IPS DF 4.7 (cell line): ENCODE data around the gene GUCY1A2.
"Not testable (repeated sequence)": the region's sequence is repeated elsewhere in the genome, so short reads cannot be mapped to it uniquely, and the experiment has no call there.

Experiments used
- DNase-seq: peaks from one replicate; pipeline ENCODE4 v3.0.0-alpha.2; 2013; ENCODE audit warnings: low spot score; ENCODE audit errors: extremely low read depth

Gene GUCY1A2

DNA sequence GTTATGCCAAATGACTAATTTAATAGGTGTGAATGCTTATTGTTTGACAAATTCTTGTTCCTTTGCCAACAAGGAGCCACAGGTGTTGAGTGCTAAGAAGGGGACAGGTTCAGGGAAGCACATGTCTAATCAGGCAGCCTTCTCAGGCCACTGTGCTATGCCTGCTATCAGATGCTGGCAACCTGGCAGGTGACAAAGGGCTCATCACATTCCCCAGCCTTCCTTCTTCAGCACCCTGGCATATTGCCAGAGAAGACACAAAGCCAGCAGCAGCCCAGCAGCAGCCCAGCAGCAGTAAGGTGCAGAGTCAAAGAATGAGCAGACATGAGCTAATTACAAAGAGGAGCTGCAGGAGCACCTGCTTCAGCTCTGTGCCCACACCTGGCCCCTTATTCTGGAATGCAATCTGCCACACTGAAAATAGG, 68.2 kb downstream of the GUCY1A2 start:
- DNase-seq: no peak

DNA sequence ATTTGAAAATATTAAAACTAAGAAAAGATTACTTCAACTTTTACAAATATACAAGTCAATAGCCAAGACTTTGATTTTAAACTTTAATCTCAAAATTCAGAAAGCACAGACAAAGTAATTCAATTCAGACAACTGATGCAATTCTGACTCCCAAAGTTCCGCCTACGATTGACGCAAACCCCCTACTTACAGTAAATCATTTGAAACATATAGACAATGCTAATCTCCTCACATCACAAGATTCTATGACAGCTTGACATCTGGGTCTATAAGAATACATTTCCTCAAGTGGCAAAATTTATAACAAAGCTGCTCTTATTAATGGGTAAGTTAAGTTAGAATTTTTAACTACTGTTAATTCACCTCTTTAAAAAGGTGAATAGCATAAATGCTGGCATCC, 75.2 kb downstream of the GUCY1A2 start:
- no peak for DNase-seq

DNA sequence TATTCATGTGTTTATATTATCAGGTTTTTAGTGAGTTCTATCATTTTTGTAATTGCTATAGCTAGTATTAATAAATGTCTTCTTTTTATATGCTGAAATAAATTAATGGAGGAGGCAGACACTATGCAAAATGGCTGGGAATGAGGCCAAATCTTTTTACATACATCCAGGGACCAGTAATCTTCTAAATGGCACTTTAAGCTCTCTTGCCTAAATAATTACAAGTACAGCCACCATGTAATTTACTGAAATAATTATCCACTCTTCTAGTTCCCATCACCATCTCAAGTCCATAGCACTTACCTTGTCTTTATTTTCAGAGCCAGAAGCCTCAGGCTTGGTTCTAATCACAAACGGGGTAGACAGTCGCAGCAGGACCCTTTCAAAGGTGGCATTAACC, 79.1 kb downstream of the GUCY1A2 start:
- DNase-seq: no peak

DNA sequence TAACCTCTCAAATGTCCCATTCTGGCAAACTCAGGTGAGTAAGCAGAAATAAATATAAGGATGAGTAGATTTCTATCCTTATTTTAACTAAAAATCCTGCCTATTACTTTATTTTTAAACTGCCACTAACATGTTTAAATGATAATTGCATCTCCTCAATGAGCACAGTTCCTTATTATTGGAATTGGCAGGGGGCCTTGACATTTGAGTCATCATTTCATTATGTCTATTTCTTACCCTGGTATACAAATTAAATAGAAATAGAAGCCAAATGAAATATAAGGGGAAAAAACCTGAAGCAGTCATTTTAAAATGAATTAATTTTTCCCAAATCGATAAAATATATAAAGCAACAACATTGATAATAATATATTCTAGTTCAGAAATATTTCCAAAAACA, 81.2 kb downstream of the GUCY1A2 start:
- no peak for DNase-seq

DNA sequence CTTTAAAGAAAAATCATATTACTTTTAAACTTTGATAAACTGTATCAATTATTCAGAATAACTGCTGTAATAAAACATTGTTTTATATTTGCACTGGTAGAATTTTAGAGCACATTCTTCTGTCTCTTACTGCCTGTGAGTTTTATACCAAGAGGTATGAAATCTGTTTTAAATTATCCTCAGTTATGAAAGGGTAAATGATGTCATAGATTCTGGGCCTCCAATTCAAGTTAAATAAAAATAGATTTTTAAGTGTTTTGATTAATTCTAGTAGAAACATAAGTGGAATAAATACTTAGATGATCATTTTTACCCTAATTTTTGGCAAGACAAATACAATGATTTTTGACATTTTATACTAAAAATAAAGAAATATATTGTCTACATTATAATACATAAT, 93.0 kb downstream of the GUCY1A2 start:
- no peak for DNase-seq

DNA sequence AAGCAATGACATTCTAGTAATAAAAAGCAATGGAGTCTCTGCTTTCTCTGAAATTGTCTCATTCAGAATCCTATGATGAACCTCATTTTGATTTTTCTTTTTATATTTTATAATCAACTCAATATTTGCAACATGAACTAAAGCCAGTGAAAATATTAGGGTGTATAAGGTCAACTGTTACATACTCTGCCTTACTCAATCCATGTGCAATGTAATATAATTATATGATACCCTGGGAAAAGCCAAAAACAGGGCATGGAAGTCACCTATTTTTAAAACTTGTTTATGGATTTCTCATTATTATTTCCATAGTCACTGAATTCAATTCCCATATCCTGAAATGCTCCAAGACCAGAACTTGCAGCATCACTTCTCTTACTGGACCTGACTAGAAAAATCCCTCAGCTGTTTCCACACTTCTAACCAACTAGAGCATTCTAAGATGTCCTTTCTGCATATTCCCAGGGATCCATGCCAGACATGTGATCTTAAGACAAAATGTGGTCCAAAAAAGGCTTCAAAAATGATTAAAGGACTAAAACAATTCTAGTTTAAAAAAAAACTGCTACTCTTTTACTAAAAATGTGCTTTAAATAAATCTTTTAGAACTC, 97.3 kb downstream of the GUCY1A2 start:
- DNase-seq: no peak

DNA sequence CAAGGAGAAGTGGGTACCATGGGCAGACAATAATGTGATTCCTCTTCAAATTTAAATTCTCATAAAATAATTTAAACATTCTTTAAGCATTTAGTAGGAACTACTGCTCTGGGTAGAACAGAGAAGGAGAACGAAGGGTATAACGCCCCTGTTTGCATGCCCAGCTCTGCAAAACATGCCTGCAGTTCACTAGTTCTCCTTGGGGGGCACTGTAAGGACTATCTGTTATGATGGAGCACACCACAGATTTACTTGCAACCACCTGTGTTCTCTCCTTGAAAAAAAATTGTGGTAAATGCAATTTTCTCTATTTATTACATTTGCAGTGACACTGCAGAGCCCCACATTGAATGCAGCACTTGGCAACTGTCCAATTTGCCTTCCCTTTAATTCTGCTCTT, 100.3 kb downstream of the GUCY1A2 start:
- DNase-seq: peak; percentile 11

DNA sequence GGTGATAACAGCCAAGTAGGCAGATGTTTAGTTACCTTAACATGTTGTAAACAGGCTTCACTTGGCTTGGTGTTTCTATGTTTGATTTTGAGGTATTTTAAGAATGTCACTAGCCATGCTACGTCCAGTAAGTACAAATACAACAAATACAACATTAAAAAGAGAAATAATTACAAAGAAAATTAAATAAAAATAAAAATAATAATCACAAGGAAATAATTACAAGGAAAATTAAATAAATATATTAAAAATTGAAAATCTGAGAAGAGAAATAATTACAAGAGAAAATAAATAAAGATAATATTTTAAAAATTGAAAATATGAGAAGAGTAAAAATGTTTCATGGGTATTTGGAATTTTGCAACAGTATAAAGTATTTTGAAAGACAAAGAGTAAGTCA, 103.9 kb downstream of the GUCY1A2 start:
- no peak for DNase-seq

DNA sequence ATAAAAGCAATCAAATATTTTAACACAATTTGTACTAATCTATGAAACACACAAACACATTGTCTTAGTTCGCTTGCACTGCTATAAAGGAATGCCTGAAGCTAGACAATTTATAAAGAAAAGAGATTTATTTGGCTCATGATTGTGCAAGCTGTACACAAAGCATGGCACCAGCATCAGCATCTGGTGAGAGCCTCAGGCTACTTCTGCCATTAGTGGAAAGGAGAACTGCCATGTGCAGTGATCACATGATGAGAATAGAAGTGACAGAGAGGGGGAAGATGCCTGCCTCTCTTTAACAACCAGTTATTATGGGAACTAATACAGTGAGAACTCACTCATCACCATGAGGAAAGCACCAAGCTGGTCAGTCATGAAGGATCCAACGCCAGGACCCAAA, 105.1 kb downstream of the GUCY1A2 start:
- no peak for DNase-seq

DNA sequence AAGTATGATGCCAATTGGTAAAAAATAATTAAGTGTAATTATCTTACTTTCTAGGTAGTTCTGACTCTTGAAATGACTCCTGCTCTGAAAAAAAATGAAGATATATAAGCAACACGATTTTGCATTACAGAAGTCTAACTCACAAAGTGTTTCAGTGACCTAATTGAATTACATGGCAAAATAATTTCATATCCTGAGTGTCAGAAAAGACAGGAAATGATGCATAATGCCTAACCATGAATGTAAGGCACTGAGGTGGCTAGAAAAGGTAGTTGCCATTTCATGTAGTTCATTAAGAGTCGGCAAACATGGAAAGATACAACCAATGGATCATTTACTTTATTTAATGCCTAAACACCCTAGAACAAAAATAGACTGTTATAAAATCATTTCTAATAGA, 113.5 kb downstream of the GUCY1A2 start:
- no peak for DNase-seq

DNA sequence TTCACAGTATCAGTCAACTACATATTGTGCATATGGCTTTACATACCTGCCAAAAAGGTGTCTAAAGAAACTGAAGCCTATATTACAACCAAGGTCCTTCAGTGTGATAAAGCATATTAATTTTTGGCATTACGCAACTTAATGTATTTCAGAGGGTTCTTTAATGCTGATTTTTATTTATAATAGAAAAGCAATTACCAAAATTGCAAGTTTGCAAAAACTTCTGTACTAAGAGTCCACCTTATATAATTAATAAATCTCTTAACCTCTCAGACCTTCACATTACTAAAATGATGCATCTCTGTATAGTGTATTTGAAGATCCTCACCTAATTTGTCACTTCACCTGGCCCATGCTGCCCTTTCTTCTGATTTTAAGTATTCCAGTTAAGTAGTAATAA, 128.6 kb downstream of the GUCY1A2 start:
- no peak for DNase-seq

DNA sequence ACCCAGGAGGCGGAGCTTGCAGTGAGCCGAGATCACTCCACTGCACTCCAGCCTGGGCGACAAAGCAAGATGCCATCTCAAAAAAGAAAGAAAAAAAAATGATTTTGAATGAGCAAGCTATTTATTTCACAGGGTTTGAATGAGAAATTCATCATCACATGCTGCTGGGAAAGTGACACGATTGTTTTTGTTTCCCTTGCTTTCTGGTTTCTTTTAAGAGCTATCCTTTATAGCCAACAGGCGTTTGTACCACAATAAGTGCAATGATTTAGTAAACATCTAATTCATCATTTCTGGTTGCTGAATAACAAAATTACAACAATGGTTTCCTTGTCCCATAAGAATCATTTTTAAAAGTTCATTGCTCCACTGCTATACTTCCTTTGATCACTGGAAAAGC, 129.9 kb downstream of the GUCY1A2 start:
- no peak for DNase-seq

DNA sequence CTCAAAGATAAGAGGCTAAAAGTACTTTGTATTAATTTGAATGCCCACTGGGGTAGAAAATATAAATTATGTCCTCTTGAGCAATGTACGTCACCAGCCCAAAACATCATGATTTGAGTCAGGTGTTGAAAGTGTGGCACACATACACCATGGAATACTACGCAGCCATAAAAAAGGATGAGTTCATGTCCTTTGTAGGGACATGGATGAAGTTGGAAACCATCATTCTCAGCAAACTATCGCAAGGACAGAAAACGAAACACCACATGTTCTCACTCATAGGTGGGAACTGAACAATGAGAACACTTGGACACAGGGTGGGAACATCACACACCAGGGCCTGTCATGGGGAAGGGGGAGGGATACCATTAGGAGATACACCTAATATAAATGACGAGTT, 134.6 kb downstream of the GUCY1A2 start:
- DNase-seq: not testable (repeated sequence)

DNA sequence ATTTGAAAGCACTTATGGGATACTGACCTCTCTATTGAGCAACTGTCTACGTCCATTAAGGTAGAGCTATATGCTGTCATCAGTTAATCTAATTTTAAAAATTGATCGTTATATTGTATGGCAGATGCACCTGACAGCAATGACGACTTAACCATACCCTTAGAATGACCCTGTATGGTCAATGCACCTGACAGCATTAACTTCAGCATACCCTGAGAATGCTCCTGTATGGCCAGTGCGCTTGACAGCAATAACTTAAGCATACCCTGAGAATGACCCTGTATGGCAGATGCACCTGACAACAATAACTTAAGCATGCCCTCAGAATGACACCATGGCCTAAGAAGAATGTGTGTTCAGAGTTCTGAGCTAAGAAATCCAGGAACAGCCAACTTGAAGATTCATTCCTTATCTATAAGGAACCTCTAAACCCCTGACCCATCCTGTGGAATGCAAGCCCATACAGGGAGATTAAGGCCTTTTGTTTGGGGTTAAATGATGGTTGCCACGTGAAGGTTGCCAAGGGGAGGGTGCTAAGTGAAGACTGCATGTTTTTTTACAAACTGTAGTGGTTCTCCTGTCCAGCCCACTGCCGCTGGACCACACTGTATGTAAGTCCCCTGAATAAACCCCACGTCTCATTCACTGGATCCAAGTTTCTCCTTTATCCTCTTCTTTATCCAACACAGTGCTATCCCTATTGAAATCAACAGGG, 138.3 kb downstream of the GUCY1A2 start:
- DNase-seq: peak; percentile 0

DNA sequence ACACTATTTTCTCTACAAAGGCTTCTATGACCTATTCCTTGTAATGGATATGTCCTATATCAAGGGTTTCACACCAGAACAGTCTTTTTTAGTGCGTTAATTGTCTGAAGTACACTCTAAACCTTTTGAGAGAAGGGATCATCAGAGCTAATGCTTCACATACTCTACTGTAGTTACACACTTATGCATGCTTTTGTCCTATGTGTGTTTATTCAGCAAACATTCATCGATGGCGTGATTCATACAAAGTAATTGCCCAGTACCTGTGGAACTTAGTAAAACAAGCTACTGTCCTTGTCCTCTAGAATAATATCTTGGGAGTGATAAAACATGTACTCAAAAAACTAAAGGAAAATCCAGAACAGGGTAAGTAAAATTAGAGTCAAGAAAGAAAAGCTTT, 139.2 kb downstream of the GUCY1A2 start:
- no peak for DNase-seq

DNA sequence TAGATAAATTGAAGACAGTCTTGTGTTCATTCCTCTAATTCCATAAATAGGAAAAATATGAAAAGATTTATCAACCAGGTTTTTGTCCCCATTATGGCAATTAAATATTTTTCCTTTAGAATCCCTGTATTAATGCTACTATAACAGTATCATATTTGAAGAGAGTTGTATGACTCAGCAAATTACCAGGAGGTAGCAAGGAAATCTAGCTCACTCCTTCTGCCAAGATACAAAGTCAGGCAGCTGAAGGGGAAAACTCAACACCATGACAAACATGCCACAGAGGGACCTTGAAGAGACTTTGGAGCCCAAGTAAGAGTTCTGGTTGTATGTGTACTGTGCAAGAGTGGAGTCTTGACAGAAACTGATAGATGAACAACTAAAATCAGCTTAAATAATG, 143.3 kb downstream of the GUCY1A2 start:
- DNase-seq: no peak

DNA sequence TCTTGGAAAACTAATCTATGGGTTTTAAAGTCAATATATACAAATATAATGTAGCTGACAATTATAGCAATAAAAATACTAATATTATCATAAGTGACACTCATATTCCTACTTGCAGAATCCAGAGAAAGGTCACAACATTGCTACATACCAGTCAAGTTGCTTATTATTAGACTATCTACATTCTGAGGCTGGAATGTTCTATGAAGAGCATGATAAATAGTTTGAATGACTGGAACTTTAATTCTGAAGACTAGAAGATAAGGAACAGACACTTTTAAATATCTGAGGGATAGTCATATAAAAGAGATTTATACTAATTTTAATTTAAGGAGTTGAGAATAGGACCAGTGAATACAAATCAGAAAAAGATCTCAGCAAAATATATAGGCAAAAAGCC, 146.0 kb downstream of the GUCY1A2 start:
- no peak for DNase-seq

DNA sequence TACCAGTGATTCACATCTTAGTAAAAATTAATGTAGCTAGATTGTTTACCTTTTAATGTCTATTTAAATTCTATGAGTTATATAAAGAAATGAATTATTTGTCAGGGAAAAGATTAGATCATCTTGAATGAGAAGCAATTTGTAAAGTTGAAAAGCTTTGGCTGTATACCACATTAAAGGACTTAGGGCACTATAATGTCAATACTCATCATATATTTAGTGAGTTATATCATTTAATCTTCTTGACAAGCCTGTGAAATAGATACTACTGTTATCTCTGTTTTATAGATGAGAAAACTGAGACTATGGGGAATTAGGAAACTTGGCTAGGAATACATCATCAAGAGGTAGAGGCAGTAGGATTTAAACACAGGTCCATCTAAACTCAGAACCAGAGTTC, 160.1 kb downstream of the GUCY1A2 start:
- no peak for DNase-seq

DNA sequence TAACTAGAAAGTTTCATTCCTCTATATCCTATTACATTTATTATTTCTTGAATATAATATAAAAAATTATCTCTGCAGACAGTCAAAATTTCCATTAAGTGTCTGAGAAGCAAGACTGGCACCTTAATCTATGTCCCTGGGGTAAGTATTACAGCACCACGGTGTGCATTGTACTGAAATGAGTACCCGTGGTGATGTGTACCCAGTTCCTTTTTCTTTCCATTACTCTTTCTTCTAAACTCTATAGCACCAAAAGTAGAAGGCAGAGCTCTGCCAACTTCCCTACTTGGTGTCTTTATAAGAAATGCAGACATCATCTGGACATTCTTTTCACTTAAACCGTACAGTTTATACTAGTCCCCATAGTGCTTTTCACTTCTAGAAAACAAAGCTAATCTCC, 161.7 kb downstream of the GUCY1A2 start:
- no peak for DNase-seq

DNA sequence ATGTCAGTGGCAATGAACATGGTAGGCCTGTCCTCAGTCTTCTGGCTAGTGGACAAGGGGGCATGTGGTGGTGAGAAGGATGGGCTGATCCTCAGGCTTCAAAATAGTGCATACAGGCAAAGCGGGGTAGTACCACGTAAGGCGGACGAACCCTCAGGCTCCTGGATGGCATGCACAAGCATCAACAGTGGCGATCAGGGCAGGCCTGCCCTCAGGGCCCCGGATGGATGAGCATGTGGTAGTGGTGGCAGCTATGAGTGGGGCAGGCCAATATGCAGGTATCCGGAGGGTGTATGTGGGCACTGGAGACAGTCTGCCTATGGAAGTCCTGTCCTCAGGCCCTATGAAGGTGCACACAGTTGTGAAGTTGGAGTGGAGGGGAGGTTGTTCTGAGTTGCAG, 163.8 kb downstream of the GUCY1A2 start:
- no peak for DNase-seq

DNA sequence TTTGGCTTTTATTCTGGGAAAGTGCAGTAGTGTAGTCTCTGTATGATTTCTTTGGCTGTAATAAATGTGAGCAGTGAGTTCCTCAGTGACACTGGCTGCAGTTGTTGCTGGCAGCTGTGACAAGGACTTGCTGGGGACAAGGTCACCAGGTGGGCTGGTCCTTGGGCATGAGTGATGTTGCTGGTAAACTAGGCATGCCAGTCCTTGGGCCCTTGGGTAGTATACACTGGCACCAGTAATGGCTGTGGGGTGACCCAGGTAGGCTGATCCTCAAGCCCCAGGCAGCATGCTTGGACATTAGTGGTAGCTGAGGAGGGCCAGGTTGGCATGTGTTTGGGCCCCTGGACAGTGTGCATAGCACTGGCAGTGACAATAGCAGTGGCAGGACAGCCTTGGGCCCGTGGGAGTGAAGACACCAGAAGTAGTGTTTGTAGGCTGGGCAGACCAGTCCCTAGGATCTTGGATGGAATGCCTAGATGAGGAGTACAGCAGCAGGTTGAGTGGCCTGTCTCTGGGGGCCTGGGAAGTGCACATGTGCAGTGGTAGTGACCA, 164.3 kb downstream of the GUCY1A2 start:
- no peak for DNase-seq

DNA sequence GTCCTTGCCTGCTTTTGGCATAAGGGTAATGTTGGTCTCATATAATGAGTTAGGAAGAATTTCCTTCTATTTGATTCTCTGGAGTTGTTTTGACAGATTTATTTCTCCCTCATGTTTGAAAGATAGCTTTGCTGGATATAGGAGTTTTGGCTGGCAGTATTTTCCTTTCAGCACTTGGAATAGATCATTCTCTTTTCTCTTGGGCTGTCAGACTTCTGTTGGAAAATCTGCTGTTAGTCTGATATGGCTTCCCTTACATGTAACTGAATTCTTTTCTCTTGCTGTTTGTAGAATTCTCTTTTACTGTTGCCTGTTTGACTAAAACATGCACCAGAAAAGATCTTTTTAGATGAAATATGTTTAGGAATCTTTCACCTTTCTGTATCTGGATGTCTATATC, 165.5 kb downstream of the GUCY1A2 start:
- no peak for DNase-seq

DNA sequence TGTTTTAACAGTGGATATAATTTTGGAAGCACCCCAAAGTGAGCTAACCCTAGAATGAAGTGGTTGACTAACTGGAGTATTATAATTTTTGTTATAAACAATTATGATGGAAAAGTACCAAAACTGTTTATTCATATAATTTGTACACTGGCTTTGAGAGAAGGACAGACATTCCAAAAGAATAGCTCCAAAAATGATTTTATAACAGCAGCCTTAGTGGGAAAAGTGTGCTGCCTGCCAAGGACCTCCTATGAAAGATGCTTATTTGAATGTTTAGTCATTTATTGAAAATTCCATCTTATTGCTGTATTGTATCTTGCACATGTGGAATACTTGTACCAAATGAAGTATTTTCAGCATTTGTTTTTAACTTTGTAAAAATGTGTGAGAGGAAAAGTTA, 169.8 kb downstream of the GUCY1A2 start:
- DNase-seq: no peak
